ENCODE measurements around the gene SRPK2.

- TF ChIP-seq CTCF (IDR thresholded peaks at IDR 0.05) (no peak), POLR2A (IDR thresholded peaks at IDR 0.05) (no peak)
Measured at GRCh38 chr7:105403128-105403527, 14.4 kb upstream of the SRPK2 start.
